K562 (cell line): ENCODE data around the gene AMN1. TPM values are rescaled to one million over a fixed set of nuclear protein-coding genes. Genes with fewer than 3 reads are reported as not detected.

Experiments
- ATAC-seq: fragments of 200-7000 bp; cut with Tn5 transposase; 3 replicates; pipeline ENCODE4 v1.9.1; 2020; ENCODE audit warnings: moderate library complexity
- BruUV-seq: library from RNA; stranded (reverse); fragments of 400-500 nt; replicated peaks from 2 replicates; lab custom pipeline; 2021; lab: Mats Ljungman, UMichigan
- CTCF ChIA-PET: fragments of 300-600 bp; formaldehyde crosslinking; extraction: SDS; loops from one replicate; lab custom pipeline; 2021; ENCODE audit warnings: low intra/inter-chr PET ratio; lab: Yijun Ruan, JAX
- POLR2A ChIA-PET: fragments of 300-600, 350-650 bp; sonication (Branson Sonifier 250); formaldehyde crosslinking; extraction: SDS; loops from one replicate; lab custom pipeline; 2021; ENCODE audit warnings: antibody characterized with exemption, inconsistent platforms; lab: Yijun Ruan, JAX
- DNase-seq, 4 experiments: peaks; one replicate each; pipeline versions ENCODE4 v3.0.0 to v3.0.0-alpha.2; 2011 to 2018; ENCODE audit warnings: low spot score in 3 of 4, mixed read lengths in 3 of 4; ENCODE audit errors: extremely low read depth in 1 of 4
- FAIRE-seq: peaks from 2 replicates; lab custom pipeline; 2011; peaks lifted over from hg19 to GRCh38; lab: Jason Lieb, UNC
- H2AFZ ChIP-seq: 2 replicates; pipeline ENCODE4 v1.6.0; 2011; ENCODE audit warnings: low read depth, low read length, control low read depth, inconsistent platforms
- H3K27ac ChIP-seq: fragments of 200-600 bp; 3 replicates; pipeline ENCODE4 v1.8.0; 2011; ENCODE audit warnings: low read depth, mild to moderate bottlenecking, control low read depth, inconsistent platforms, low read length, moderate library complexity, mixed read lengths; ENCODE audit errors: extremely low read depth
- H3K27me3 ChIP-seq, 2 experiments: fragments of 300-600 bp in 1 of 2; 2 replicates in 1 of 2; 3 replicates in 1 of 2; pipeline versions ENCODE4 v1.6.0 to v1.8.0; 2011; ENCODE audit warnings: inconsistent platforms in 2 of 2, low read length in 2 of 2, mild to moderate bottlenecking in 1 of 2, mixed read lengths in 1 of 2, moderate library complexity in 1 of 2; ENCODE audit not compliant: control insufficient read depth in 2 of 2, insufficient read depth in 2 of 2
- H3K36me3 ChIP-seq: fragments of 300-600 bp; 3 replicates; pipeline ENCODE4 v1.8.0; 2011; ENCODE audit warnings: mild to moderate bottlenecking, low read length, inconsistent platforms; ENCODE audit not compliant: control insufficient read depth, insufficient read depth
- H3K4me1 ChIP-seq, 2 experiments: fragments of 200-600 bp in 1 of 2; replicated peaks in 1 of 2; 2 replicates in 1 of 2; 3 replicates in 1 of 2; pipeline versions ENCODE4 v1.5.1 to v1.8.0; 2011; ENCODE audit warnings: inconsistent platforms in 2 of 2, low read length in 2 of 2, mild to moderate bottlenecking in 1 of 2, mixed read lengths in 1 of 2, moderate library complexity in 1 of 2; ENCODE audit not compliant: control insufficient read depth in 2 of 2, insufficient read depth in 2 of 2
- H3K4me2 ChIP-seq: 2 replicates; pipeline ENCODE4 v1.6.1; 2011; ENCODE audit warnings: low read length, control low read depth, inconsistent platforms, mixed read lengths; ENCODE audit not compliant: insufficient read depth
- H3K4me3 ChIP-seq: fragments of 200-600 bp; sonication (generic), shearing (Covaris generic); 2 replicates; pipeline ENCODE4 v1.5.1; 2016; ENCODE audit warnings: control low read depth, inconsistent platforms
- H3K79me2 ChIP-seq: fragments of 200-600 bp; 3 replicates; pipeline ENCODE4 v1.8.0; 2011; ENCODE audit warnings: low read length, inconsistent platforms; ENCODE audit not compliant: control insufficient read depth, insufficient read depth
- H3K9ac ChIP-seq, 2 experiments: 2 replicates each; pipeline versions ENCODE4 v1.6.0 to v1.6.1; 2011; ENCODE audit warnings: low read depth in 2 of 2, low read length in 2 of 2, control low read depth in 1 of 2, inconsistent platforms in 1 of 2, mild to moderate bottlenecking in 1 of 2, mixed read lengths in 1 of 2; ENCODE audit not compliant: insufficient read depth in 1 of 2
- H3K9me1 ChIP-seq: one replicate; pipeline ENCODE4 v1.6.0; 2011; ENCODE audit warnings: inconsistent platforms, mild to moderate bottlenecking, low read length, moderate library complexity; ENCODE audit not compliant: control insufficient read depth, insufficient read depth
- H3K9me3 ChIP-seq: replicated peaks from 2 replicates; pipeline ENCODE4 v1.5.1; 2011; ENCODE audit warnings: low read depth, low read length, inconsistent platforms; ENCODE audit not compliant: control insufficient read depth, insufficient read depth
- H4K20me1 ChIP-seq: replicated peaks from 2 replicates; pipeline ENCODE4 v1.6.1; 2011; ENCODE audit warnings: low read length, inconsistent platforms, mixed read lengths; ENCODE audit not compliant: control insufficient read depth, insufficient read depth
- BCOR ChIP-seq: fragments of 450-650 bp; IDR thresholded peaks from 2 replicates; pipeline ENCODE4 v1.6.1; 2016
- C11orf30 ChIP-seq: fragments of 450-650 bp; IDR thresholded peaks from 2 replicates; pipeline ENCODE4 v1.6.1; 2016; ENCODE audit warnings: low read depth, mild to moderate bottlenecking
- DMBX1 ChIP-seq: fragments of 250-450 bp; sonication (Bioruptor Pico); IDR thresholded peaks from 2 replicates; pipeline ENCODE4 v1.8.0; 2022; ENCODE audit warnings: inconsistent platforms, mild to moderate bottlenecking, moderate library complexity, borderline replicate concordance
- DPF2 ChIP-seq: fragments of 450-650 bp; IDR thresholded peaks from 2 replicates; pipeline ENCODE4 v1.6.1; 2016
- HDGF ChIP-seq: fragments of 450-650 bp; IDR thresholded peaks from 2 replicates; pipeline ENCODE4 v1.6.1; 2016
- MTA3 ChIP-seq: fragments of 450-650 bp; formaldehyde crosslinking; IDR thresholded peaks from 2 replicates; pipeline ENCODE4 v1.6.1; 2017; ENCODE audit warnings: mild to moderate bottlenecking, borderline replicate concordance
- NCOA6 ChIP-seq: fragments of 450-650 bp; IDR thresholded peaks from 2 replicates; pipeline ENCODE4 v1.6.1; 2017; ENCODE audit warnings: mild to moderate bottlenecking
- NEUROD1 ChIP-seq: fragments of 150-350 bp; IDR thresholded peaks from 2 replicates; pipeline ENCODE4 v1.6.1; 2014; ENCODE audit warnings: borderline replicate concordance, low read length, low read depth; ENCODE audit not compliant: partially characterized antibody
- NR1H2 ChIP-seq: sonication (generic); formaldehyde crosslinking; IDR thresholded peaks from 2 replicates; pipeline ENCODE4 v1.4.0; 2020; ENCODE audit warnings: mild to moderate bottlenecking, missing genetic modification reagents
- PHB ChIP-seq: fragments of 250-450 bp; sonication (Bioruptor Pico); IDR thresholded peaks from 2 replicates; pipeline ENCODE4 v1.5.0; 2021
- PHF8 ChIP-seq: fragments of 200-600 bp; sonication (generic); IDR thresholded peaks from 2 replicates; pipeline ENCODE4 v1.6.1; 2012; ENCODE audit warnings: mixed run types, mild to moderate bottlenecking, inconsistent platforms, low read length, moderate library complexity, borderline replicate concordance
- SOX6 ChIP-seq: fragments of 450-650 bp; IDR thresholded peaks from 2 replicates; pipeline ENCODE4 v1.6.1; 2014; ENCODE audit warnings: mild to moderate bottlenecking
- STAG1 ChIP-seq: sonication (generic); formaldehyde crosslinking; IDR thresholded peaks from 2 replicates; pipeline ENCODE4 v1.5.0; 2020; ENCODE audit warnings: missing genetic modification reagents, borderline replicate concordance
- TAF7 ChIP-seq: fragments of 450-650 bp; IDR thresholded peaks from 2 replicates; pipeline ENCODE4 v1.6.1; 2016; ENCODE audit warnings: missing genetic modification characterization, missing compliant biosample characterization
- TAL1 ChIP-seq: fragments of 450-650 bp; IDR thresholded peaks from 2 replicates; pipeline ENCODE4 v1.6.1; 2016; ENCODE audit warnings: mild to moderate bottlenecking
- TEAD4 ChIP-seq, 2 experiments: sonication (generic) in 1 of 2; formaldehyde crosslinking in 1 of 2; IDR thresholded peaks; 2 replicates each; pipeline versions ENCODE4 v1.6.1 to v1.8.0; 2012 to 2022; ENCODE audit warnings: borderline replicate concordance in 1 of 2, inconsistent platforms in 1 of 2, low read length in 1 of 2, mild to moderate bottlenecking in 1 of 2, missing genetic modification reagents in 1 of 2
- U2AF1 ChIP-seq: fragments of 200-400 bp; formaldehyde crosslinking; optimal IDR thresholded peaks from 2 replicates; pipeline ENCODE3; 2017; ENCODE audit warnings: mild to moderate bottlenecking, low read depth, low read length, moderate library complexity
- ZFP1 ChIP-seq: fragments of 450-650 bp; formaldehyde crosslinking; IDR thresholded peaks from 2 replicates; pipeline ENCODE4 v1.4.0; 2020; ENCODE audit warnings: mild to moderate bottlenecking, mixed read lengths
- ZNF316 ChIP-seq: fragments of 450-650 bp; IDR thresholded peaks from 2 replicates; pipeline ENCODE4 v1.6.1; 2016
- ZNF57 ChIP-seq: fragments of 450-650 bp; formaldehyde crosslinking; IDR thresholded peaks from 2 replicates; pipeline ENCODE4 v1.4.0; 2020; ENCODE audit warnings: mild to moderate bottlenecking, moderate library complexity
- WGBS: fragments of 100-300 bp; shearing (Covaris generic); methylation state at CpG from one replicate; pipeline ENCODE4 v1.1.6; 2016; ENCODE audit warnings: low coverage, mixed read lengths; ENCODE audit not compliant: insufficient coverage; ENCODE audit errors: missing lambda C conversion rate; 5-methylcytosine and 5-hydroxymethylcytosine counted together
- in situ Hi-C: fragments of 300-500 bp; cut with MboI; formaldehyde crosslinking; loops from 4 replicates; pipeline ENCODE4 v1.15.0; 2018; ENCODE audit warnings: inconsistent platforms, mixed read lengths
- intact Hi-C: fragments of 100-400 bp; cut with micrococcal nuclease; formaldehyde crosslinking; loops from 2 replicates; pipeline ENCODE4 v1.14.2; 2022
- polyA plus RNA-seq, 8 experiments: library from polyadenylated mRNA; depleted of rRNA in 4 of 8; stranded (reverse) in 5 of 8; unstranded in 3 of 8; fragments of >200 nt; fragmentation: Nextera tagmentation in 2 of 8; fragmentation: Illumina TruSeq in 1 of 8; extraction: Ambion mirVana in 2 of 8; extraction: Trizol in 1 of 8; gene quantifications; 2 replicates each; pipeline versions ENCODE4 v1.2.1 to v1.2.3, GENCODE V29; 2011 to 2014; ENCODE audit warnings: inconsistent platforms in 1 of 8, missing spikeins in 1 of 8
- total RNA-seq, 7 experiments: library from RNA; depleted of rRNA in 6 of 7; stranded (reverse); fragments of >200 nt in 6 of 7; fragmentation: Illumina TruSeq in 2 of 7; extraction: Trizol in 2 of 7; gene quantifications; 2 replicates each; pipeline versions ENCODE4 v1.2.1 to v1.2.3, GENCODE V29; 2011 to 2021; ENCODE audit warnings: low replicate concordance in 1 of 7
- TF ChIP-seq, protein P1 (sequence below): fragments of 450-650 bp; IDR thresholded peaks from 2 replicates; pipeline ENCODE4 v1.6.1; 2017; ENCODE audit warnings: mild to moderate bottlenecking, moderate library complexity
- TF ChIP-seq, protein P2 (sequence below): fragments of 450-650 bp; IDR thresholded peaks from 2 replicates; pipeline ENCODE4 v1.6.1; 2016; ENCODE audit warnings: missing biosample characterization, missing genetic modification characterization

The AMN1 gene
- total and polyA plus RNA-seq, 9 of the 15 experiments (the other 6 are each of a cell fraction or from before 2014, with no cell fraction given), result 5.2 to 27.6 (median 13.0) TPM

GRCh38 chr12:31651893-31652521 lies 76.8 kb downstream of the AMN1 start (continued):
- TF ChIP-seq PHF8, result peak; percentile 41; the same call in 1 of the 2 replicates
- TF ChIP-seq HDGF, result no peak
- TF ChIP-seq DPF2, result no peak
- no peak for TF ChIP-seq NR1H2 (CRISPR knock-in tag)

GRCh38 chr12:31650918-31651317 lies 77.9 kb downstream of the AMN1 start:
- intact Hi-C loops, result loop anchor here (10.0 kb wide), 2 partner anchors 314 to 1104 kb away; partner anchors contain the start of gene YARS2
- Histone ChIP-seq H3K79me2 (no peaks in the 10 kb centered on the region), H3K9ac (no peak overlapping the region), H3K27ac (no peak overlapping the region), H3K36me3 (no peaks in the 10 kb centered on the region), H3K4me1 (peaks cover 3 to 6% of the 10 kb centered on the region in 2 experiments; a peak in 3 of 5 replicates), H3K9me3 (no peaks in the 10 kb centered on the region), H3K27me3 (0 out of 5 replicates have a peak, but pooled peaks cover 0 to 2% of the 10 kb centered on the region in 2 experiments), H2AFZ (0 out of 2 replicates have a peak overlapping the region, but pooled peaks have one; percentile 46), H3K9me1 (no peaks in the 10 kb centered on the region), H4K20me1 (no peaks in the 10 kb centered on the region), H3K4me3 (peak overlapping the region; percentile 17; the same call in 1 of the 2 replicates), H3K4me2 (peak overlapping the region; percentile 38; the same call in 1 of the 2 replicates)
- POLR2A ChIA-PET, result interaction anchor here (1.5 kb wide), 1 partner anchor 10 kb away, joined by 6 read pairs; no protein-coding TSS in a partner anchor
- WGBS, result 1% methylated on average over 6 of the region's 6 CpGs
- no peak for FAIRE-seq
- BruUV-seq, result no TSS peak
- DNase-seq, result peak in 1 of 4 experiments; percentile 34
- CTCF ChIA-PET, result interaction anchor here (0.9 kb wide), 1 partner anchor 661 kb away, joined by 3 read pairs; no protein-coding TSS in a partner anchor
- in situ Hi-C loops, result no loop called here
- no peak for ATAC-seq
- TF ChIP-seq TAL1 (peak; percentile 42), MTA3 (0 out of 2 replicates have a peak, but pooled peaks have one; percentile 27), TEAD4 (IDR thresholded peaks at IDR 0.05; ENCODE audit: low read length) (peak; percentile 42; the same call in 1 of the 2 replicates), TEAD4 (CRISPR knock-in tag; IDR thresholded peaks at IDR 0.05; ENCODE audit: borderline replicate concordance) (no peak), BCOR (0 out of 2 replicates have a peak, but pooled peaks have one; percentile 11), C11orf30 (no peak), PHB (CRISPR knock-in tag) (no peak), ZFP1 (CRISPR knock-in tag) (no peak), U2AF1 (no peak), DMBX1 (peak; percentile 25; the same call in 1 of the 2 replicates), STAG1 (CRISPR knock-in tag) (no peak), ZNF57 (no peak), TAF7 (tag) (no peak), NCOA6 (no peak), SOX6 (peak; percentile 94), NEUROD1 (no peak), ZNF316 (no peak)
- TF ChIP-seq, protein P1, sequence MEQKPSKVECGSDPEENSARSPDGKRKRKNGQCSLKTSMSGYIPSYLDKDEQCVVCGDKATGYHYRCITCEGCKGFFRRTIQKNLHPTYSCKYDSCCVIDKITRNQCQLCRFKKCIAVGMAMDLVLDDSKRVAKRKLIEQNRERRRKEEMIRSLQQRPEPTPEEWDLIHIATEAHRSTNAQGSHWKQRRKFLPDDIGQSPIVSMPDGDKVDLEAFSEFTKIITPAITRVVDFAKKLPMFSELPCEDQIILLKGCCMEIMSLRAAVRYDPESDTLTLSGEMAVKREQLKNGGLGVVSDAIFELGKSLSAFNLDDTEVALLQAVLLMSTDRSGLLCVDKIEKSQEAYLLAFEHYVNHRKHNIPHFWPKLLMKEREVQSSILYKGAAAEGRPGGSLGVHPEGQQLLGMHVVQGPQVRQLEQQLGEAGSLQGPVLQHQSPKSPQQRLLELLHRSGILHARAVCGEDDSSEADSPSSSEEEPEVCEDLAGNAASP, result no peak
- TF ChIP-seq, protein P2, sequence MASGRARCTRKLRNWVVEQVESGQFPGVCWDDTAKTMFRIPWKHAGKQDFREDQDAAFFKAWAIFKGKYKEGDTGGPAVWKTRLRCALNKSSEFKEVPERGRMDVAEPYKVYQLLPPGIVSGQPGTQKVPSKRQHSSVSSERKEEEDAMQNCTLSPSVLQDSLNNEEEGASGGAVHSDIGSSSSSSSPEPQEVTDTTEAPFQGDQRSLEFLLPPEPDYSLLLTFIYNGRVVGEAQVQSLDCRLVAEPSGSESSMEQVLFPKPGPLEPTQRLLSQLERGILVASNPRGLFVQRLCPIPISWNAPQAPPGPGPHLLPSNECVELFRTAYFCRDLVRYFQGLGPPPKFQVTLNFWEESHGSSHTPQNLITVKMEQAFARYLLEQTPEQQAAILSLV (tag), result no peak
